Measurements from ENCODE around the gene ENTREP3. TPM values are rescaled to one million over a fixed set of nuclear protein-coding genes. Genes with fewer than 3 reads are reported as not detected.

ENTREP3 gene
- total RNA-seq, 1 experiment from 2014 or later = 69.9 TPM

- no peaks in the 10 kb centered on the region for H3K36me3 ChIP-seq (ENCODE audit: control insufficient read depth in 1 of 2, insufficient read depth in 2 of 2, low read length in 2 of 2)
- H3K27me3 ChIP-seq (ENCODE audit: insufficient read depth, low read length) = no peaks in the 10 kb centered on the region
- no peak overlapping the region for H3K4me2 ChIP-seq (ENCODE audit: low read length)
- no peaks in the 10 kb centered on the region for H3K9me2 ChIP-seq (ENCODE audit: insufficient read depth)
- CTCF ChIA-PET = no interaction called here
- H3K9ac ChIP-seq (ENCODE audit: low read length) = no peak overlapping the region
- H2AFZ ChIP-seq (ENCODE audit: low read depth, low read length, poor library complexity, severe bottlenecking) = no peak overlapping the region
- no peaks in the 10 kb centered on the region for H3K9me3 ChIP-seq (ENCODE audit: control insufficient read depth in 1 of 2, insufficient read depth in 1 of 2, low read depth in 1 of 2, low read length in 2 of 2)
- POLR2A ChIA-PET = no interaction called here
- BruUV-seq (replicated peaks) = no TSS peak
- DNase-seq (ENCODE audit: low read depth, low spot score) (no peak), ATAC-seq (no peak)
- intact Hi-C loops (cut with micrococcal nuclease) = no loop called here
- no peak overlapping the region for H3K4me3 ChIP-seq (replicated peaks in 1 of 2; ENCODE audit: low read depth in 1 of 2, low read length in 2 of 2)
- TF ChIP-seq CEBPB (IDR thresholded peaks at IDR 0.05; ENCODE audit: low read depth) = no peak
- no peak for TF ChIP-seq SIN3A (IDR thresholded peaks at IDR 0.05; ENCODE audit: low read depth)
- TF ChIP-seq RAD21 (IDR thresholded peaks at IDR 0.05; ENCODE audit: low read depth) = no peak
- no peak for TF ChIP-seq SP1 (IDR thresholded peaks at IDR 0.05; ENCODE audit: low read depth)
- TF ChIP-seq ZFX (IDR thresholded peaks at IDR 0.05) = no peak
- TF ChIP-seq CBX3 (IDR thresholded peaks at IDR 0.05; ENCODE audit: low read depth) = no peak
- no peak for TF ChIP-seq REST (IDR thresholded peaks at IDR 0.05; ENCODE audit: low read depth)
- no peak for TF ChIP-seq EZH2phosphoT487 (IDR thresholded peaks at IDR 0.05; ENCODE audit: borderline replicate concordance)
- no peak for TF ChIP-seq SRF (IDR thresholded peaks at IDR 0.05; ENCODE audit: low read depth)
- TF ChIP-seq ELF1 (IDR thresholded peaks at IDR 0.05; ENCODE audit: borderline replicate concordance, low read depth) = no peak
- no peak for TF ChIP-seq FOSL1 (IDR thresholded peaks at IDR 0.05; ENCODE audit: low read depth)
- no peak for TF ChIP-seq MAX (IDR thresholded peaks at IDR 0.05)
- TF ChIP-seq EGR1 (IDR thresholded peaks at IDR 0.05; ENCODE audit: low read depth) = no peak
- no peak for TF ChIP-seq ZBTB33 (IDR thresholded peaks at IDR 0.05; ENCODE audit: extremely low read depth, insufficient replicate concordance, low read length)
- no peak for TF ChIP-seq EZH2 (IDR thresholded peaks at IDR 0.05)
- no peaks in the 10 kb centered on the region; a peak in 1 of 4 replicates for H3K4me1 ChIP-seq (ENCODE audit: control insufficient read depth in 1 of 2, insufficient read depth in 2 of 2, low read length in 2 of 2)
- no peak overlapping the region for H3K27ac ChIP-seq (ENCODE audit: low read depth, low read length)
- H4K20me1 ChIP-seq (ENCODE audit: insufficient read depth) = no peaks in the 10 kb centered on the region
- RAD21 ChIA-PET (ENCODE audit: low non-redundant PET in 1 of 2, low total read pairs in 2 of 2, uncharacterized antibody in 2 of 2, unreplicated experiment in 2 of 2) = no interaction called here
- no peaks in the 10 kb centered on the region for H3K79me2 ChIP-seq (ENCODE audit: insufficient read depth, low read length)
These were observed 44.7 kb upstream of the ENTREP3 start for GRCh38 chr1:155300024-155300423.

Data from HCT116 (cell line).